ENCODE measurements around the gene SEC31A. TPM values are rescaled to one million over a fixed set of nuclear protein-coding genes. Genes with fewer than 3 reads are reported as not detected.
"Not testable (repeated sequence)": the region's sequence is repeated elsewhere in the genome, so short reads cannot be mapped to it uniquely, and the experiment has no call there.

Gene SEC31A
- total RNA-seq, 5 donors from 2014 or later (not counting 1 experiment from before 2014, with no cell fraction given): 107 to 146 (median 130) TPM

GRCh38 chr4:82866706-82867385 lies 24.1 kb downstream of the SEC31A start:
- H3K36me3 ChIP-seq (ENCODE audit: control insufficient read depth in 2 of 2, extremely low read depth in 1 of 2, insufficient read depth in 1 of 2, low read length in 1 of 2): peaks cover 14 to 68% of the 10 kb centered on the region in 2 donors
- H3K27ac ChIP-seq (ENCODE audit: low read length): no peak overlapping the region
- Mint-ChIP-seq H3K4me1 (peaks cover 22 to 27% (median 26%) of the 10 kb centered on the region in 3 donors), H3K27me3 (no peaks in the 10 kb centered on the region), H3K9me3 (no peaks in the 10 kb centered on the region), H3K27ac (peak overlapping the region; percentile 64 to 78), H3K4me3 (no peak overlapping the region), H3K36me3 (peaks cover 51% of the 10 kb centered on the region)
- H3K9me3 ChIP-seq: no peaks in the 10 kb centered on the region
- no peak for DNase-seq
- H3K4me1 ChIP-seq (ENCODE audit: control insufficient read depth in 1 of 2, extremely low read depth in 1 of 2, insufficient read depth in 2 of 2, low read length in 2 of 2): peaks cover 4 to 15% of the 10 kb centered on the region in 2 experiments
- no peaks in the 10 kb centered on the region for H3K27me3 ChIP-seq (replicated peaks in 1 of 2; ENCODE audit: control insufficient read depth in 2 of 2, extremely low read depth in 1 of 2, insufficient read depth in 2 of 2, low read length in 1 of 2)
- ChIA-PET CTCF (no interaction called here), POLR2A (interaction anchor here in 1 of 2 donors (0.6 kb wide), 1 partner anchor 189 kb away, joined by 4 read pairs; no protein-coding TSS in a partner anchor)
- no peak for ATAC-seq (replicated peaks in 1 of 4)
- no peak overlapping the region for H3K4me3 ChIP-seq (ENCODE audit: control insufficient read depth in 1 of 2, extremely low read depth in 1 of 2, low read length in 1 of 2)
- WGBS (ENCODE audit: insufficient coverage): no CpG with 5 or more reads among the region's 8 CpGs

- H3K4me1 Mint-ChIP-seq: peaks cover 24 to 29% (median 26%) of the 10 kb centered on the region in 3 donors
- not testable (repeated sequence) for H3K9me3 Mint-ChIP-seq; ATAC-seq (replicated peaks in 1 of 4); H3K9me3 ChIP-seq; DNase-seq; H3K27me3 Mint-ChIP-seq; H3K4me3 ChIP-seq (ENCODE audit: control insufficient read depth in 1 of 2, extremely low read depth in 1 of 2, low read length in 1 of 2); H3K27me3 ChIP-seq (replicated peaks in 1 of 2; ENCODE audit: control insufficient read depth in 2 of 2, extremely low read depth in 1 of 2, insufficient read depth in 2 of 2, low read length in 1 of 2)
- CTCF ChIA-PET: interaction anchor here (0.6 to 0.9 kb wide), 3 partner anchors 11 to 67 kb away, joined by 3 to 5 read pairs (median 3); no protein-coding TSS in a partner anchor
- Histone ChIP-seq H3K36me3 (ENCODE audit: control insufficient read depth in 2 of 2, extremely low read depth in 1 of 2, insufficient read depth in 1 of 2, low read length in 1 of 2) (peaks cover 11 to 63% of the 10 kb centered on the region in 2 donors), H3K4me1 (ENCODE audit: control insufficient read depth in 1 of 2, extremely low read depth in 1 of 2, insufficient read depth in 2 of 2, low read length in 2 of 2) (peaks cover 4 to 15% of the 10 kb centered on the region in 2 experiments), H3K27ac (ENCODE audit: low read length) (peak overlapping the region; percentile 28)
- peaks cover 52% of the 10 kb centered on the region for H3K36me3 Mint-ChIP-seq
- peak overlapping the region in 1 of 3 donors; percentile 57 for H3K4me3 Mint-ChIP-seq
- POLR2A ChIA-PET: interaction anchor here (0.5 to 0.6 kb wide), 4 partner anchors 234 to 1223 kb away, joined by 3 to 15 read pairs (median 4); partner anchors contain the start of gene COQ2 (in 1 of the 2)
- peak overlapping the region; percentile 78 to 90 for H3K27ac Mint-ChIP-seq
- 63% methylated on average over 2 of the region's 6 CpGs for WGBS (ENCODE audit: insufficient coverage)
Measured at GRCh38 chr4:82866033-82866432, 24.9 kb downstream of the SEC31A start.

- H3K36me3 Mint-ChIP-seq: peaks cover 47% of the 10 kb centered on the region
- peak overlapping the region; percentile 31 to 57 (median 40) for H3K4me3 Mint-ChIP-seq
- POLR2A ChIA-PET: interaction anchor here (0.5 to 0.6 kb wide), 4 partner anchors 235 to 1222 kb away, joined by 3 to 15 read pairs (median 4); partner anchors contain the start of gene COQ2 (in 1 of the 2)
- H3K27ac ChIP-seq (ENCODE audit: low read length): peak overlapping the region; percentile 28
- no peaks in the 10 kb centered on the region for H3K27me3 ChIP-seq (replicated peaks in 1 of 2; ENCODE audit: control insufficient read depth in 2 of 2, extremely low read depth in 1 of 2, insufficient read depth in 2 of 2, low read length in 1 of 2)
- peaks cover 24 to 29% (median 26%) of the 10 kb centered on the region in 3 donors for H3K4me1 Mint-ChIP-seq
- peak; percentile 48 to 75 (median 68) for ATAC-seq (replicated peaks in 1 of 4)
- H3K27me3 Mint-ChIP-seq: no peaks in the 10 kb centered on the region
- CTCF ChIA-PET: interaction anchor here (0.6 to 0.9 kb wide), 5 partner anchors 11 to 446 kb away, joined by 3 to 7 read pairs (median 3); no protein-coding TSS in a partner anchor
- WGBS (ENCODE audit: insufficient coverage): no CpG with 5 or more reads among the region's 1 CpG
- no peaks in the 10 kb centered on the region for H3K9me3 ChIP-seq
- H3K4me3 ChIP-seq (ENCODE audit: control insufficient read depth in 1 of 2, extremely low read depth in 1 of 2, low read length in 1 of 2): no peak overlapping the region
- DNase-seq: peak in 2 of 35 experiments; percentile 6 to 48
- peaks cover 11 to 60% of the 10 kb centered on the region in 2 donors for H3K36me3 ChIP-seq (ENCODE audit: control insufficient read depth in 2 of 2, extremely low read depth in 1 of 2, insufficient read depth in 1 of 2, low read length in 1 of 2)
- H3K9me3 Mint-ChIP-seq: no peaks in the 10 kb centered on the region
- H3K4me1 ChIP-seq (ENCODE audit: control insufficient read depth in 1 of 2, extremely low read depth in 1 of 2, insufficient read depth in 2 of 2, low read length in 2 of 2): peaks cover 4 to 15% of the 10 kb centered on the region in 2 experiments
- peak overlapping the region; percentile 82 to 90 for H3K27ac Mint-ChIP-seq
Measured at GRCh38 chr4:82865592-82865991, 25.4 kb downstream of the SEC31A start.

GRCh38 chr4:82864336-82864979 lies 26.5 kb downstream of the SEC31A start:
- H3K27me3 ChIP-seq (replicated peaks in 1 of 2; ENCODE audit: control insufficient read depth in 2 of 2, extremely low read depth in 1 of 2, insufficient read depth in 2 of 2, low read length in 1 of 2): no peaks in the 10 kb centered on the region
- peaks cover 11 to 52% of the 10 kb centered on the region in 2 donors for H3K36me3 ChIP-seq (ENCODE audit: control insufficient read depth in 2 of 2, extremely low read depth in 1 of 2, insufficient read depth in 1 of 2, low read length in 1 of 2)
- DNase-seq (no peak), ATAC-seq (replicated peaks in 1 of 4) (no peak)
- Mint-ChIP-seq H3K27ac (peak overlapping the region; percentile 50 to 84), H3K4me3 (peak overlapping the region in 1 of 3 donors; percentile 57), H3K4me1 (peaks cover 24 to 29% (median 26%) of the 10 kb centered on the region in 3 donors), H3K9me3 (no peaks in the 10 kb centered on the region), H3K27me3 (no peaks in the 10 kb centered on the region), H3K36me3 (peaks cover 41% of the 10 kb centered on the region)
- POLR2A ChIA-PET: interaction anchor here in 1 of 2 donors (0.7 kb wide), 1 partner anchor 133 kb away, joined by 3 read pairs; no protein-coding TSS in a partner anchor
- H3K4me3 ChIP-seq (ENCODE audit: control insufficient read depth in 1 of 2, extremely low read depth in 1 of 2, low read length in 1 of 2): no peak overlapping the region
- no CpG with 5 or more reads among the region's 6 CpGs for WGBS (ENCODE audit: insufficient coverage)
- CTCF ChIA-PET: interaction anchor here in 1 of 2 donors (0.6 kb wide), 1 partner anchor 89 kb away, joined by 3 read pairs; no protein-coding TSS in a partner anchor
- no peaks in the 10 kb centered on the region for H3K9me3 ChIP-seq
- no peak overlapping the region for H3K27ac ChIP-seq (ENCODE audit: low read length)
- peaks cover 4 to 15% of the 10 kb centered on the region in 2 experiments for H3K4me1 ChIP-seq (ENCODE audit: control insufficient read depth in 1 of 2, extremely low read depth in 1 of 2, insufficient read depth in 2 of 2, low read length in 2 of 2)

- DNase-seq: no peak
- Histone ChIP-seq H3K4me1 (ENCODE audit: control insufficient read depth in 1 of 2, extremely low read depth in 1 of 2, insufficient read depth in 2 of 2, low read length in 2 of 2) (peaks cover 4 to 9% of the 10 kb centered on the region in 2 experiments), H3K36me3 (ENCODE audit: control insufficient read depth in 2 of 2, extremely low read depth in 1 of 2, insufficient read depth in 1 of 2, low read length in 1 of 2) (peaks cover 6 to 44% of the 10 kb centered on the region in 2 donors), H3K9me3 (no peaks in the 10 kb centered on the region), H3K4me3 (ENCODE audit: control insufficient read depth in 1 of 2, extremely low read depth in 1 of 2, low read length in 1 of 2) (no peak overlapping the region), H3K27me3 (replicated peaks in 1 of 2; ENCODE audit: control insufficient read depth in 2 of 2, extremely low read depth in 1 of 2, insufficient read depth in 2 of 2, low read length in 1 of 2) (no peaks in the 10 kb centered on the region), H3K27ac (ENCODE audit: low read length) (no peak overlapping the region)
- H3K4me3 Mint-ChIP-seq: no peak overlapping the region
- H3K36me3 Mint-ChIP-seq: peaks cover 30% of the 10 kb centered on the region
- no peaks in the 10 kb centered on the region for H3K27me3 Mint-ChIP-seq
- ChIA-PET POLR2A (no interaction called here), CTCF (interaction anchor here in 1 of 2 donors (0.7 to 2.0 kb wide), 3 partner anchors 9 to 1965 kb away, joined by 3 to 5 read pairs (median 3); no protein-coding TSS in a partner anchor)
- H3K27ac Mint-ChIP-seq: peak overlapping the region in 1 of 2 donors; percentile 33
- H3K9me3 Mint-ChIP-seq: no peaks in the 10 kb centered on the region
- ATAC-seq (replicated peaks in 1 of 4): no peak
- H3K4me1 Mint-ChIP-seq: peaks cover 17 to 23% (median 20%) of the 10 kb centered on the region in 3 donors
Measured at GRCh38 chr4:82861529-82861928, 29.4 kb downstream of the SEC31A start.

- H3K4me3 ChIP-seq (ENCODE audit: control insufficient read depth in 1 of 2, extremely low read depth in 1 of 2, low read length in 1 of 2); H3K27ac Mint-ChIP-seq; ATAC-seq (replicated peaks in 1 of 4); DNase-seq; H3K9me3 ChIP-seq; H3K27ac ChIP-seq (ENCODE audit: low read length); H3K4me1 ChIP-seq (ENCODE audit: control insufficient read depth in 1 of 2, extremely low read depth in 1 of 2, insufficient read depth in 2 of 2, low read length in 2 of 2); H3K27me3 Mint-ChIP-seq; H3K4me3 Mint-ChIP-seq; H3K9me3 Mint-ChIP-seq; H3K27me3 ChIP-seq (replicated peaks in 1 of 2; ENCODE audit: control insufficient read depth in 2 of 2, extremely low read depth in 1 of 2, insufficient read depth in 2 of 2, low read length in 1 of 2): not testable (repeated sequence)
- Mint-ChIP-seq H3K36me3 (peaks cover 25% of the 10 kb centered on the region), H3K4me1 (peaks cover 10 to 14% (median 12%) of the 10 kb centered on the region in 3 donors)
- no CpG with 5 or more reads among the region's 2 CpGs for WGBS (ENCODE audit: insufficient coverage)
- POLR2A ChIA-PET: interaction anchor here in 1 of 2 donors (0.7 kb wide), 1 partner anchor 235 kb away, joined by 3 read pairs; no protein-coding TSS in a partner anchor
- H3K36me3 ChIP-seq (ENCODE audit: control insufficient read depth in 2 of 2, extremely low read depth in 1 of 2, insufficient read depth in 1 of 2, low read length in 1 of 2): peaks cover 6 to 44% of the 10 kb centered on the region in 2 donors
- CTCF ChIA-PET: interaction anchor here in 1 of 2 donors (1.4 kb wide), 1 partner anchor 39 kb away, joined by 3 read pairs; no protein-coding TSS in a partner anchor
Measured at GRCh38 chr4:82860487-82860886, 30.5 kb downstream of the SEC31A start.
